GM21619 (cell line): ENCODE measurements around the gene SH2D2A.

ENCODE experiments used
- ATAC-seq: cut with Tn5 transposase; IDR thresholded peaks from one replicate; pipeline ENCODE4 v1.9.1; 2021; ENCODE audit not compliant: unreplicated experiment

Gene SH2D2A

DNA sequence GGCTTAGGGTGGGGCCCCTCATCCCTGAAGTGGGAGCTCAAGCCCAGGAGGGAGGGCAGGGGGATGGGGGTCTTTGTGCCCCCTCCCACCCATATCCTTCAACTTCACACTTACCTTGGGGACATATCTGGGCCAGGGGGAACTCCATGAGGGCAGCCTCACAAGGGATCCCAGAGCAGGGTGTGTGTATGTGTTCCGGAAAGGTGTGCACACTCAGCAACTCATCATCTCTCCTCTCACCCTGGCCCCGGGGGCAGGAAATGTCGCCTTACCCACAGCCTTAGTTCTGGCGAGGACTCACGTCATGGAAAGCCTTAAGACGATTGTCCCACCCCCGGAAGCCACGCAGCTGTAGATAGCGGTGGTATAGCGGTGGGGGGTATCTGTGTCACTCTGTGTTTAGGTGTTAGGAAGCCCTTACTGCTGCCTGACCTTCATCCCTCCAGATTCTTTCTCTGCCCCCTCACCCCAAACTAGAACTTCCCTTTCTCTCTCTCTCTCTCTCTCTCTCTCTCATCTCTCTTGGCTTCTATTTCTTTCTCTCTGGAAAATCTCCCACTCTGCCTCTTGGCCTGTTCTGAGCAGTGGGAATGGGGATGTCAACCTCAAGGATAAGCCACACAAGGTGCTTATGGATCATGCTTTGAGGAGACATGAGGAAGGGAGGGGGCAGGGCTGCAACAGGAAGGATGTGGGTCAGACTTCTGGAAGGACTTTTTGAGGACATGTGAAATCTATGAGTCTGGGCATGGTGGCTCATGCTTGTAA, at the start of gene SH2D2A:
Gene SH2D2A (minus strand): TSS at position 288 of the 768 bp plus-strand sequence. CDS start 140 bp downstream, at position 148.
- peak; percentile 78 for ATAC-seq

DNA sequence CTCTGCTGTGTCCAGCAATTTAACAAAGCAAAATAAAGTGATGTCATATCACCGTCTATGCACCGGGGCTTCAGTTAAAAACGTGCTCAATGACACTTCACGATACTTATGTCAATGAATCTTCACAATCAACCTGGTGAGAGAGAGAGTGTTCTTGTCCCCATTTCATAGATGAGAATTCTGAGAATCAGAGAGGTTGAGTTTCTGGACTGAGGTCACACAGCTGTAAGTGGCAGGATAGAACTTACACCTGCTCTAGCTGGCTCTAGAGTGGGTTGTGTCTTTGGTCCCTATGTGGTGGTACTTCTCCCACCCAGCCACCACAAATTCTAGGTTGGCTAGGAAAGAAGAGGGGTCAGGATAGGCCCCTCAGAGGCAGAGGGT, 49.2 kb upstream of the SH2D2A start:
- ATAC-seq = no peak

- ATAC-seq = no peak
Observed at GRCh38 chr1:156865258-156865657, 48.6 kb upstream of the SH2D2A start.

DNA sequence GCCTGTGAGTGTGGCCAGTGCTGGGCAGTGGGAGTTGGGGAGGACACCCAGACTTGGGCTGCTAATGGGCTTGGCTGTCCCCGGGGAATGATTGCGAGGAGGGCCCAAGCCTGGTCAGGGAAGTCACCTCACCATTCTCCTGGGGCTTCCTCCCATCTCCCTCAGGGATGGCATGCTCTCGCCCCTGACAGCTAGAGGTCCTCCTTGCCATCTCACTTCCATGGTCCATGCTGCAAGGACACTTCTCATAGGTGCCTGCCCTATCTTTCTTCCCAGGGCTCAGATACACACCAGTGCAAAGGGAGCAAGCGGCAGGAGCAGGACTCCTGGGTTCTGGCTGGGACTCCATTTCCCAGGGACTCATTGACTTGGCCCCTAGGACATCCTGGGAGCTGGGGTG, 48.1 kb upstream of the SH2D2A start:
- no peak for ATAC-seq

- ATAC-seq = no peak
Observed at GRCh38 chr1:156863631-156864030, 47.0 kb upstream of the SH2D2A start.

GRCh38 chr1:156862997-156863599, 46.5 kb upstream of the SH2D2A start:
- ATAC-seq = no peak

DNA sequence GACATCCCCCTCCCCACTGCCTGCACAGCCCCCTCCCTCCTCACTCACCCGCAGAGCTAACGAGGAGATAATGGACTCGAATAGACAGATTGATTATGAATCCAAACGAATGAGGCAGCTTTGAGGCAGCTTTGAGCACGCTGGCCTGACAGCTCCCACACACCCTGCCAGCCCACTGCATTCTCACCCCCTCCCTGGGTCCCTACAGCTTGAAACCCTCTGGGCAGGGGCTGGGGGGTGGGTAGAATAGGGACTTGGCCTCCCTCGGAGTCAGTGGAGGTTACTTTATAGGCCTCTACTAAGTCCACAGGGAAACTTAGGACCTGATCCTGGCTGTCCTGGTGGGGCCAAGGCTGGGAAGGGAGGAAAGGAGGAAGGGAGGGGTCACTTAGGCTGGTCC, 45.9 kb upstream of the SH2D2A start:
- ATAC-seq = no peak

GRCh38 chr1:156860628-156861423, 44.2 kb upstream of the SH2D2A start, which contains the start of gene NTRK1:
TSS of gene NTRK1 (plus strand) at chr1:156860865. CDS start at chr1:156860935, 70 bp downstream.
- ATAC-seq = no peak

DNA sequence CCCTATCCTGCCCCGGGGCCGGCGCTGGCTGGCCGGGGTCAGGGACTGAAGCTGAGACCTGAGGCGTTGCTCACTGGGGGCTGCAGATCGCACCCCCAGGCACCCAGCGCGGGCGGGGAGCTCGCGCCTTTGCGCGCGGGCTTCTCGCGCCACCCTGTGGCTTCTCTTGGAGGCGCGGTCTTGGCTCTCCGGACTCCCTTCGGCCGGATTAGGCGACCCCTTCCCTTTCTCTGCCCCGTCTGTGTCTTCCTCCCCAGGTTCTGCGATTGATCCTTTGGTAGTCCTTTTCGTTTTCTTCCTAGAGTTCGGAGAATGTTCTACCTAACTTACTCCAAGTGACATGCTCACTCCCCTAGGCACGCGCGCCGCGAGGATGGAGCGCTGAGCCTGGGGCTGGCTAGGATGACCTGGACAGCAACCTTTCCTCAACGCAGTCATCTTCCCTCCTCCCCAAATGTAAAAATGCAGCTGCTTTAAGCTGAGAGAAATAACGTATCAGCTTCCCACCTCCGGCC, 43.5 kb upstream of the SH2D2A start:
- peak; percentile 54 for ATAC-seq

DNA sequence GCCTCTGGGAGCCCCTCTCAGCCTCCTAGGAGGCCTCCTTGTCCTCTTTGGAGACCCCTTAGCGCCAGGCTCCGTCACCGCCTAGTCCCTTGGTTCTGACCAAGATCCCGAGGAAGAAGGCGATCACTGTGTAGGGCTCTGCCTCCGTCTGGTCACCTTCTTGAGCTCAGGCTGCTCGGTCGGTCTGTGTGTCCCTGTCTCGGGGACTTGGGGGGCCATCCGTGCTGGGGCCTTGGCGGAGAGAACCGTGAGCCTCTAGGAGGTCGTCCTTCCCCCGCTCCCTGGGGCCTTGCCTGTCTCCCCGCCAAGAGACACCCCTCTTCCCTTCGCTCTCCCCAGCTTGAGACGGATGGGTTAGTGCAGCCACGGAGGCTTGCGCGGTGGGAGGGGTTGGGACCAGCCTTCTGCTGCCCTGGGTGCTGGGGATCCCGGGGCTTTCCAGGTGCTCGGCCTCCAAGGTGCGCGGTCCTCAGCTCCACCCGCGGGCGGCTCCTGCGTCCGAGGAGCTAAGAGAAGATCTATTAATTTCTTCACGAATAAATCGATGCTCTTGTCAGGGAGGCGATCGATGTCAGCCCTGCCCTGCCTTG, 43.0 kb upstream of the SH2D2A start:
- no peak for ATAC-seq

- ATAC-seq = no peak
Observed at GRCh38 chr1:156858959-156859522, 42.4 kb upstream of the SH2D2A start, which contains the start of gene INSRR. TSS of gene INSRR (minus strand) at chr1:156859117. CDS start at chr1:156858621, 496 bp downstream.

GRCh38 chr1:156858555-156858956, 41.9 kb upstream of the SH2D2A start:
- no peak for ATAC-seq

- ATAC-seq = no peak
Observed at GRCh38 chr1:156857532-156857931, 40.9 kb upstream of the SH2D2A start.

GRCh38 chr1:156856282-156856785, 39.7 kb upstream of the SH2D2A start:
- no peak for ATAC-seq

GRCh38 chr1:156854634-156855033, 38.0 kb upstream of the SH2D2A start:
- no peak for ATAC-seq

DNA sequence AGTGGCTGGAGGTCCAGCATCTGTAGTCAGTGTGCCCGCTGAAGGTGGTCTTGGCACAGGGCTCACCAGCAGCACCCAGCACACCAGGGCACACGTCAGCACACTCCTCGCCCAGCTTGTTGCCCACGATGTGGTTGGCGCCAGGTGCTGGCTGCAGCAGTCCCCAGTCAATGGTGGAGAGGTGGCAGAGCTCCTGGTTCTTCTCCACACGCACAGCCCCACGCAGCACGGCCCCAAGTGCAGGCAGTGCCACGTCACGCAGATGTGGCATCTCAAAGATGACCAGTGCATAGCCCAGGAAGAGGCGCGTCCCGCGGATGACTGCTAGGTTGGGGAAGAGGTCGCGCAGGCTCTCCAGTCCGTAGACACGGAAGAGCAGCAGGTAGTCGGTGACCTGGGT, 37.1 kb upstream of the SH2D2A start:
- ATAC-seq = no peak

DNA sequence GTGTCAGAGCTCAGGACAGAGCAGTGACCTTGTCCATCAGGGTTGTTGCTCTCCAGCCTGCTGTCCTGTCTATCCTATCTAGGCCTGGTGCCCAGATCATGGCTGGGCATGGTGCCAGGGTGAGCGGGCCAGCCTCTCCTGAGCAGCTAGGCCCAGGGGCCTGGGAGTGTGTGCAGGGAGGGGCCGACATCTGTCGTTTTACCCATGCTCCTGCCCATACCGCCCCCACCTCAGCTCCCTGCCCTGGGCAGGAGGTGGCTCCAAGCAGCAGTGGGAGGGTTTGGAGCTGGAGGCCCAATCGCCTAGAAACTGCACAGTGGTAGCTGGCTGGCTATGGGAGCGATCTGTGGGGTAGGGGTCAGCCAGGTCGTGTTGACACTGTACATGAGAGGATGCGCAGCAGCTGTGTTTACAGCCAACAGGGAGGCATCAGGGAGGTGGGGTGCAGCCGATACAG, 35.8 kb upstream of the SH2D2A start:
- no peak for ATAC-seq

GRCh38 chr1:156851779-156852417, 35.2 kb upstream of the SH2D2A start:
- no peak for ATAC-seq

GRCh38 chr1:156849151-156849496, 32.5 kb upstream of the SH2D2A start:
- no peak for ATAC-seq
